ENCODE results near the gene LAGE3.

Gene LAGE3

GRCh38 chrX:154478728-154479622 is at the start of gene LAGE3:
Gene LAGE3 (minus strand): TSS chrX:154479281. CDS start chrX:154478915, 366 bp downstream.
- Histone ChIP-seq H3K4me1 (ENCODE audit: control insufficient read depth, insufficient read depth, low read length) (no peaks in the 10 kb centered on the region; the same call in 1 of the 2 replicates), H3K36me3 (ENCODE audit: control insufficient read depth in 2 of 2, insufficient read depth in 1 of 2, low read length in 2 of 2) (peaks cover 0 to 11% of the 10 kb centered on the region in 2 experiments; a peak in 2 of 3 replicates), H3K4me3 (ENCODE audit: low read depth, low read length) (peak within 1 kb of the TSS; percentile 55), H3K27ac (ENCODE audit: extremely low read depth, low read depth, low read length) (peak within 1 kb of the TSS; percentile 94), H3K9me3 (ENCODE audit: control insufficient read depth, insufficient read depth, low read depth, low read length) (no peaks in the 10 kb centered on the region)
- POLR2A ChIA-PET: interaction anchor here (0.6 to 1.3 kb wide), 9 partner anchors 8 to 106 kb away, joined by 3 to 15 read pairs (median 4); partner anchors contain the start of genes PLXNA3, SLC10A3 and UBL4A
- CTCF ChIA-PET: interaction anchor here (0.7 kb wide), 1 partner anchor 80 kb away, joined by 3 read pairs; the partner anchor contains the start of gene RPL10
- TF ChIP-seq ZNF776 (tag by site-specific recombination; IDR thresholded peaks at IDR 0.05; ENCODE audit: borderline replicate concordance) (no peak), ZSCAN23 (tag by site-specific recombination; IDR thresholded peaks at IDR 0.05) (0 out of 2 replicates have a peak, but pooled peaks have one; percentile 10), ELK4 (IDR thresholded peaks at IDR 0.05; ENCODE audit: borderline replicate concordance, low read depth, low read length) (no peak), ZNF266 (tag by site-specific recombination; IDR thresholded peaks at IDR 0.05; ENCODE audit: low read depth) (no peak), ZBTB11 (tag by site-specific recombination; conservative IDR thresholded peaks at IDR 0.05; ENCODE audit: low read depth) (no peak), ZNF544 (tag by site-specific recombination; IDR thresholded peaks at IDR 0.05) (no peak), ZNF677 (tag by site-specific recombination; IDR thresholded peaks at IDR 0.05) (no peak), ZNF426 (tag by site-specific recombination; IDR thresholded peaks at IDR 0.05) (no peak), ZNF341 (tag by site-specific recombination; IDR thresholded peaks at IDR 0.05; ENCODE audit: low read depth) (peak; percentile 98), ZBTB10 (tag by site-specific recombination; IDR thresholded peaks at IDR 0.05) (0 out of 2 replicates have a peak, but pooled peaks have one; percentile 39), OVOL3 (tag by site-specific recombination; IDR thresholded peaks at IDR 0.05) (no peak), ZNF174 (tag by site-specific recombination; IDR thresholded peaks at IDR 0.05) (no peak), ZNF510 (tag by site-specific recombination; IDR thresholded peaks at IDR 0.05; ENCODE audit: insufficient replicate concordance) (no peak), ZNF248 (tag by site-specific recombination; IDR thresholded peaks at IDR 0.05) (no peak), HOXA7 (CRISPR knock-in tag; IDR thresholded peaks at IDR 0.05; ENCODE audit: borderline replicate concordance) (no peak), SALL2 (tag by site-specific recombination; IDR thresholded peaks at IDR 0.05; ENCODE audit: borderline replicate concordance) (no peak), ZNF292 (tag by site-specific recombination; IDR thresholded peaks at IDR 0.05; ENCODE audit: borderline replicate concordance, low read depth) (no peak), ZNF214 (tag by site-specific recombination; IDR thresholded peaks at IDR 0.05; ENCODE audit: borderline replicate concordance) (no peak)
- TF ChIP-seq, protein P1, sequence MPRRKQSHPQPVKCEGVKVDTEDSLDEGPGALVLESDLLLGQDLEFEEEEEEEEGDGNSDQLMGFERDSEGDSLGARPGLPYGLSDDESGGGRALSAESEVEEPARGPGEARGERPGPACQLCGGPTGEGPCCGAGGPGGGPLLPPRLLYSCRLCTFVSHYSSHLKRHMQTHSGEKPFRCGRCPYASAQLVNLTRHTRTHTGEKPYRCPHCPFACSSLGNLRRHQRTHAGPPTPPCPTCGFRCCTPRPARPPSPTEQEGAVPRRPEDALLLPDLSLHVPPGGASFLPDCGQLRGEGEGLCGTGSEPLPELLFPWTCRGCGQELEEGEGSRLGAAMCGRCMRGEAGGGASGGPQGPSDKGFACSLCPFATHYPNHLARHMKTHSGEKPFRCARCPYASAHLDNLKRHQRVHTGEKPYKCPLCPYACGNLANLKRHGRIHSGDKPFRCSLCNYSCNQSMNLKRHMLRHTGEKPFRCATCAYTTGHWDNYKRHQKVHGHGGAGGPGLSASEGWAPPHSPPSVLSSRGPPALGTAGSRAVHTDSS (tag by site-specific recombination; IDR thresholded peaks at IDR 0.05): no peak
- TF ChIP-seq, protein P2, sequence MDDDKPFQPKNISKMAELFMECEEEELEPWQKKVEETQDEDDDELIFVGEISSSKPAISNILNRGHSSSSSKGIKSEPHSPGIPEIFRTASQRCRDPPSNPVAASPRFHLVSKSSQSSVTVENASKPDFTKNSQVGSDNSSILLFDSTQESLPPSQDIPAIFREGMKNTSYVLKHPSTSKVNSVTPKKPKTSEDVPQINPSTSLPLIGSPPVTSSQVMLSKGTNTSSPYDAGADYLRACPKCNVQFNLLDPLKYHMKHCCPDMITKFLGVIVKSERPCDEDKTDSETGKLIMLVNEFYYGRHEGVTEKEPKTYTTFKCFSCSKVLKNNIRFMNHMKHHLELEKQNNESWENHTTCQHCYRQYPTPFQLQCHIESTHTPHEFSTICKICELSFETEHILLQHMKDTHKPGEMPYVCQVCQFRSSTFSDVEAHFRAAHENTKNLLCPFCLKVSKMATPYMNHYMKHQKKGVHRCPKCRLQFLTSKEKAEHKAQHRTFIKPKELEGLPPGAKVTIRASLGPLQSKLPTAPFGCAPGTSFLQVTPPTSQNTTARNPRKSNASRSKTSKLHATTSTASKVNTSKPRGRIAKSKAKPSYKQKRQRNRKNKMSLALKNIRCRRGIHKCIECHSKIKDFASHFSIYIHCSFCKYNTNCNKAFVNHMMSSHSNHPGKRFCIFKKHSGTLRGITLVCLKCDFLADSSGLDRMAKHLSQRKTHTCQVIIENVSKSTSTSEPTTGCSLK (tag by site-specific recombination; IDR thresholded peaks at IDR 0.05): no peak
- TF ChIP-seq, protein P3, sequence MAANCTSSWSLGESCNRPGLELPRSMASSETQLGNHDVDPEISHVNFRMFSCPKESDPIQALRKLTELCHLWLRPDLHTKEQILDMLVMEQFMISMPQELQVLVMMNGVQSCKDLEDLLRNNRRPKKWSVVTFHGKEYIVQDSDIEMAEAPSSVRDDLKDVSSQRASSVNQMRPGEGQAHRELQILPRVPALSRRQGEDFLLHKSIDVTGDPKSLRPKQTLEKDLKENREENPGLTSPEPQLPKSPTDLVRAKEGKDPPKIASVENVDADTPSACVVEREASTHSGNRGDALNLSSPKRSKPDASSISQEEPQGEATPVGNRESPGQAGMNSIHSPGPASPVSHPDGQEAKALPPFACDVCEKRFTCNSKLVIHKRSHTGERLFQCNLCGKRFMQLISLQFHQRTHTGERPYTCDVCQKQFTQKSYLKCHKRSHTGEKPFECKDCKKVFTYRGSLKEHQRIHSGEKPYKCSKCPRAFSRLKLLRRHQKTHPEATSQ (tag by site-specific recombination; IDR thresholded peaks at IDR 0.05): no peak

All from HEK293 (cell line).